Dedifferentiated amniotic fluid mesenchymal stem cell (primary cell): ENCODE measurements around the gene TXLNG.
"Not testable (repeated sequence)": the region's sequence is repeated elsewhere in the genome, so short reads cannot be mapped to it uniquely, and the experiment has no call there.

ENCODE experiments used
- DNase-seq: peaks from one replicate; pipeline ENCODE4 v3.0.0-alpha.2; 2016; ENCODE audit errors: extremely low spot score

TXLNG gene

GRCh38 chrX:16839219-16839851 lies 53.1 kb downstream of the TXLNG start:
- no peak for DNase-seq

DNA sequence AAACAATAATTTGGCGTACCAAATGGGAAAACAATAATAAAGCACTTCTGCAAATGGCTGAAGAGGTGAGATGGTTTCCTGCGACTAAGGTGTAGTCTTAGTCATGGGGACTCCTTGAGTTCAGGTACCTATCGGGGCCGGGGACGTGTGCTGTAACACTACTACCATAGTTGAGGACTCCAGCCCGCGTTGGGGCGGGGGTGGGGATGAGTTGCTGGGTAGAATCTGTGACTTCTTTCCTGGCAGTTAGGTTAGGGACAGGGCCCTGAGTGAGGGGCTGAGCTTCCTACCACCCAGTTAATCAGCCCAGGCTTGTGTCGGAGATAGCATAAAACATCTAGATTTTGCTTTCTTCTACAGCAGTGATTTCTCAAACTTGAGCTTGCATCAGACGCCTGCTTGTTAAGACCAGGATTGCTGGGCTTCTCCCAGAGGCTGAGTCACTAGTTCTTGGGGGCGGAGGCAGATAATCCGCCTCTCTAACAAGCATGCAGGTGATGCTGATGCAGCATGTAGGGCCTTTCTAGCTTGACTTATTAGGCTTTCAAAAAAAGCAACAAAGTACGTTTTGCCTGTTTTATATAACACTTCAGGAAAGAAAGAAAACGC lies 53.7 kb downstream of the TXLNG start:
- peak; percentile 46 for DNase-seq

DNA sequence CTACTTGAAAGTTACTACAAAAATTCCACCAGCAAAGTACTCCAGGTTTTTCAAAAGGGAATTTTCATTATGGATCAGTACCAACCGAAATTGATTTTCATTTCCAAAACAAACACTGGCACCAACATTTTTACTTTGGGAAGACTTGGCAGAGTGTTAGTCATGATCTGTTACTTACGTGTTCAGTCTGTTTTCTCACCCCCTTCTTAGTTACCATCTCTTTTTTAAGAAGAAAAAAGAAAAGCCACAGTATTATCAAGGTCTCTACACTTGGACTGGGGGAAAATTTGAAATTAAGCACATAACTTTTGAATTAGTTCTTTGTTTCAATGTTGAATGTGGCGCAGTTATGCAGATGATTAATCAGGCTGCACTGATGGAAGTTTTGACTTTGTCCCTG lies 56.4 kb downstream of the TXLNG start:
- no peak for DNase-seq

DNA sequence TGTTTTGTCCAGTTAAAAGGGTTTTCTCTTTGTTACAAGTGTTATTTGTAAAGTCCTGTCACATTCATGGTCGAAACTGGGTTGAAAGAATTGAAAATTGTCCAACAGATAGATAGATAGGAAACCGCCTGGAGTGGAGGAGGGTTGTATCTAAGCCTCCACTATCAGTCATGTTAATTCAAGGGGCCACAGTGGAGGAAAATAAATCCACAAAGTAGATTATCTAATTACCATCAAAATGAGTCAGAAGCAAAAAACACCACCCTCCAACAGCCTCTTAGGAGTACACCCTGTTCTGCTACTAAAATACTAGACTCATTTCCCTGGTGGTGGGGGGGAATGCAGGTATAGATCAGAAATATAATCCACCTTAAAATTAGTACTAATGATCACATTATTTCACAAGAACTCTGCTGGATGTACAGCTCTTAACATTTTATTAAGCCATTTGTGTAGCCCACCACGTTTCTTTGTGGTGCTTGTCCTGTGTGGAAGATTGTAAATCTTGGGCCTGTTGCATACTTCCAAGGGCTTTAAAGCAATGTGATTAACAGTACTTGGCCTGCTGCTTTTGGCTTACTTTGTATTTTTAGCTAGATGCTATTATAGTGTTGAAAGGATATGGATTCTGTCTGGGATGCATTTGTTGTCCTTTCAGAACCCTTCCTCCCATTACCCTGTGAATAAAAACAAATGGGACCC lies 57.1 kb downstream of the TXLNG start:
- no peak for DNase-seq

DNA sequence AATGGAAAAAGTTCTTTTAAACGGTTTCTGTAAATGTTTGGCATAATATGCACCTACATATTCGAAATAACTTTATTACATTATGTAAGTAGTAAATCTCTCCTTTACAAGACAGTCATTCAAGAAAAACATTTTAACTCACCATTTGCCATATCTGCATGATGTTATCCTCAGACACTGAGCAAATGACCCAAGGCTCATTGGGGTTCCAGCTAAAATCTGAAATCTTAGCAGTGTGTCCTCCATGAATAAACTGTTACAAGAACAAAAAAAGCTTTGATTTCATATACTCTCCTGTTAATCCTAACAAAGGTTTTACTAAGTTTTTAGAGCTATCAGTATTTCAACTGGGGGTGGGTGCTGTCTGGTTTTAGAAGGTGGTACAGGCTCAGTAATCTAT lies 59.4 kb downstream of the TXLNG start:
- DNase-seq, result no peak

- no peak for DNase-seq
Measured at GRCh38 chrX:16848541-16848940, 62.3 kb downstream of the TXLNG start.

- no peak for DNase-seq
Measured at GRCh38 chrX:16851421-16851820, 65.2 kb downstream of the TXLNG start.

DNA sequence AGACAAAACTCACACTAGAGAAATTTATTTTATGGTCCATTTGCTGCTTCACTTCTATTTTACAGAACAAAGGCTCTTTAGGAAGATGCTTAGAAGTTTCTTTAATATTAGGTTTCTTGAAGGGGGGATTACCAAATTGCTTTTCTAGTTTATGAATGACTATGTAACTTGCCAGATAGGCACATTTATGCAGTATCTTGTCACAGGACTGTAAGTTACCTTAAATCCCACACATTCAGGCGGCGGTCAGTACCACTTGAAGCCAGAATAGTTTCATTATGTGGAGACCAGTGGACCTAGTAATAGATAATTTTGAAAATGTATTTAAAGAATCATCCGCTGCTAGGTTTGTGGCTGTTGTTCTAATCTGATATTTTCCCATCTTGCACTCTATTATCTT lies 65.6 kb downstream of the TXLNG start:
- DNase-seq, result no peak

GRCh38 chrX:16852617-16853179 lies 66.4 kb downstream of the TXLNG start:
- DNase-seq, result no peak

GRCh38 chrX:16853537-16853936 lies 67.3 kb downstream of the TXLNG start:
- DNase-seq, result no peak

DNA sequence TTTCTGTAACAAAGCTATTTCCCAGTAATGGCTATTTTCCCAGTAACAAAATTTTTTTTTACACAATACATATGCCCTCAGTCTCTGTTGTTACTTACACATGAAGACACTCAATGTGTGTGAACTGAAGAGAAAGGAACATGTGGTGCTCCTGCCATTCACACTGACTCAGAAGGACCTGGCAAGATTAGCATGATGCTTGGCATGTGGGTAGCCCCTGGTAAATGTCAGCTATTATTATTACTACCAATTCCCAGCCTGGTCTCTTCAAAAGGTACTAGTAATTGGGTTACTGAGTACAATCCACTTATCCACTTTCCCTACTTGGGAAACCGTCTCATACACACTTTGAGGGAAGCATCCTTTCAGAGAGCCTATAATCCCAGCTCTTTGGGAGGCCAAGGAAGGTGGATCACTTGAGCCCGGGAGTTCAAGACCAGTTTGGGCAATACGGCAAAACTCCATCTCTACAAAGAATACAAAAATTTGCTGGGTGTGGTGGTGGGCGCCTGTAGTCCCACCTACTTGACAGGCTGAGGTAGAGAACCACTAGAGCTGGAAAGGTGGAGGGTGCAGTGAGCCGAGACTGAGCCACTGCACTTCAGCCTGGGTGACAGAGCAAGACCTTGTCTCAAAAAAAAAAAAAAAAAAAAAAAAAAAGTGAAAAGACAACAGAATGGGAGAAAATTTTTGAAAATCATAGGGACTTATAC lies 69.3 kb downstream of the TXLNG start:
- DNase-seq, result no peak

- not testable (repeated sequence) for DNase-seq
Measured at GRCh38 chrX:16856076-16856404, 69.8 kb downstream of the TXLNG start.

- no peak for DNase-seq
Measured at GRCh38 chrX:16856744-16857143, 70.5 kb downstream of the TXLNG start.

DNA sequence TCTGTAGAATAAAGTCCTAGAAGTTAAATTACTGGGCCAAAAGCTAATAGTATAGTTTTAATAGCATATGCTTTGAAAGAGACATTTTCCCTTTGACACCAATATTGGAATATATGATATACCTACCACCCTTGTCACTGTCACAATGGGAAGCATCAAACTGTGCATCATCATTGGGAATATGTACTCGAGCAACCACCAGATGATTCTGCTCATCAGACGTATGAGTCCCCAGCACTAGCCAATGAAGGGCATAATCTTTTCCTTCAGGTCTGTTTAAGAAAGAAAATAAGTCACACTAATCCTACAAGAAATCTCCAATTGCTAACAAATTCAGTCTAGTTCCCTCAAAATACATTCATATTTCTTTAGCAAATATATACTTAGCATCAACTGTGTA lies 76.6 kb downstream of the TXLNG start:
- no peak for DNase-seq

DNA sequence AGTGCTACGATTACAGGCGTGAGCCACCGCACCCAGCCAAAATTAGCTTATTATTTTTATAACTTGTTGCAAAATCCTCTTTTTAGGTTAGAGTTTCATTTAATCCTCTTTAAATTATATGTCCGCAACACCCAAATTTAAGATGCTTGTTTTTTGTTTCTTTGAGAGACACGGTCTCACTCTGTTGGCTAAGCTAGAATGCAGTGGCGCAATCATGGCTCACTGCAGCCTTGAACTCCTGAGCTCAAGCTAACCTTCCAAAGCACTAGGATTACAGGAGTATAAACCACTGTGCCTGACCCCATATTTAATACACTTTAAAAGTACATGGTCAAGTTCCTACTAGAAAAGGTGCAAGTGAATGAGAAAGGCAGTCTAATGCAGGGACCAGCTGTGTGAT lies 81.7 kb downstream of the TXLNG start:
- no peak for DNase-seq

- no peak for DNase-seq
Measured at GRCh38 chrX:16868920-16869319, 82.7 kb downstream of the TXLNG start.

- no peak for DNase-seq
Measured at GRCh38 chrX:16869393-16870094, 83.3 kb downstream of the TXLNG start.

DNA sequence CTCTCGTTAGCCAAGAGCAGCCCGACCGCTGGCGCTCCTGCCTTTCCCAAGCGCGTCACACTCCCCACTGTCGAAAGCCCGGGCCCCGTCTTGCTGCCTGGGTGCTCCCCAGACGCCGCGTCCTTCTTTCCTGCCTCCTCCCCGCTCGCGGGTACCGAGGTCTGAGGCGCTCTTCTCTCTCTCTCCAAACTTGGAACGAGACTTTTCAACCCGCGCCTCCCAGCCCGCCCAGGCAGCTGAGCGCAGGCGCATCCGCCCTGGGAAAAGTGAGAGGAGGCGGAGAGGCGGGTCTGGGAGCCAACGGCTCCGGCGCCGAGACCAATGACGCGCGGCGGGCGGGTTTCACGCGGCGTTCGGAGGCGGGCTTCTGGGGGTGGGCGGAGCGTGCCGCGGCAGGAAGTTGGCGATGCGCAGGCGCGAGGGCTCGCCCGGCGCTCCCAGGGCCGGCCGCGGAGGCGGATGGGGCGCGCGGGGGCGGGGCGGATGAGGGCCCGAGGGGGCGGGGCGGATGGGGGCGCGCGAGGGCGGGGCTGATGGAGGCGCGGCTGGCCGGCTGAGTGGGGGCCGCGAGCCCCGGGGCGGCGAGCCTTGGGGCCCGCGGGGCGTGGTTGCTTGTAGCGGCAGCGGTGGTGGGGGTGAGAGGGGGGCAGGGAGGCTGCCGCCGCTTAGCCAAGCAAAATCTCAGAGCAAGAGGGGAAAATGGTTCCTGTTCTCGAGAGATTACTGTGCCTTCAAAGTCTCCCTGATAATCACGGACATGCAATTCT lies 84.0 kb downstream of the TXLNG start, which contains the start of gene RBBP7:
TSS of gene RBBP7 (minus strand) at position 268 of the 767 bp plus-strand sequence. CDS start 309 bp downstream, outside the sequence.
- peak; percentile 89 for DNase-seq

DNA sequence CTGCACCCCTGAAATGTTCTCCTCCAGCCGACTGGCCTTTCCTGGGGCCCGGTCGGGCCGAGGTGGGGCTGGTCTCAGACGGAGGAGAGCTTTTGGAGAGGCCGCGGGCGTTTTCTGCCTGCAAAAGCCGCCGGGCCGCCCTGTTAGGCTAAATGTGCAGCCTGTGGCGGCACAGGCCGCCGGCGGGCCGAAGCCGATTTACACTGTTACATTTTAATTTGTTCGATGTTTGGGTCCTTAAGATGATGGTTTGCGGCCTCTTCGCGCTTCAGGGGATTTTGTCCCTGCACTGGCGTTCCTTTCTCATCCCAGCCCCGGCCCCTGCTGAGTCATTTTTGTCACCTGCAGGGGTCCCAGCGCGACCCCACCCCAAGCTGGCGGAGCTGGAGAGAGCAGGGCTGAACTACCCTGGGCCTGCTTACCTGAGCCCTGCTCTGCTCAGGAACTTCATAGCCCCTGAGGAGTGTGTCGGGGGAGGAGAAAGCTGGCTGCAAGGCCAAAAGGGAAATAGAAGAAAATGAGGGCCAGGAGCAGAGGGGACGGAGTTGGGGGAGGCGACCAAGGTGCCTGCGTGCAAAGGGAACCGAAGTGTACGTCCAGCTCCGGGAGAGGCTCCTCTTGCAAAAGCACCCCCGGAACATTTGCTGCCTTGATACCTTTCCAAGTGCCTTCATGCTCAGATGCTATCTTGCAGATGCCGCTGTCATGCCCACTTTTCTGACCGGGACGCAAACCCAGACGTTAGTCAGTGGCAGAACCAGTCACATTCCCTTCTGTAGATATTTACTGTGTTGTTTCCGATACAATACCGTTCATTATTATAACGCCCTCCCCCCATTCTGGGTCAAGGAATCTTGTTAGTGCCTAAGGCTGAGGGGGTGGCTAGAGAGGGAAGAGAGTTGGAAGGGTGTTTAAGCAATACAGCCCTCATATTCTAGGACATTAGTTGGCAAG lies 84.9 kb downstream of the TXLNG start:
- no peak for DNase-seq

GRCh38 chrX:16873106-16873505 lies 86.8 kb downstream of the TXLNG start:
- DNase-seq, result no peak
